Measurements from ENCODE around the gene COL5A1.

COL5A1 gene

DNA sequence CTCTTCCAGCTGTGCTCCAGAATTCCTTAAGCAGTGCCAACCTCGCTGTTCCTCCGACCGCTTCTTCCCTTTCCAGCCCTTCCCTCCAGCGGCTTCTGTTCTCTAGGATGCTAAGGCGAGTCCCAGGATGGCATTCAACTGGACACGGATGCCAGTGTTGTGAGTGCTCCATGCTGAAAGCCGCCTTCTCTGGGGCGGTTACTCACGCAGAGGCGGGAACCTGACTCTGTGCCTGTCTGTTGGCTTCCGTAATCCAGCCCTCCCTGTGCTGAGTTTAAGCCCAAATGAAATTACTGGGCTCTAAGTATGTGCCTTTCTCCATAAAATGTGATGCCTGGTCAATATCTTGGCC, 20.2 kb downstream of the COL5A1 start:
- TF ChIP-seq, protein P1, sequence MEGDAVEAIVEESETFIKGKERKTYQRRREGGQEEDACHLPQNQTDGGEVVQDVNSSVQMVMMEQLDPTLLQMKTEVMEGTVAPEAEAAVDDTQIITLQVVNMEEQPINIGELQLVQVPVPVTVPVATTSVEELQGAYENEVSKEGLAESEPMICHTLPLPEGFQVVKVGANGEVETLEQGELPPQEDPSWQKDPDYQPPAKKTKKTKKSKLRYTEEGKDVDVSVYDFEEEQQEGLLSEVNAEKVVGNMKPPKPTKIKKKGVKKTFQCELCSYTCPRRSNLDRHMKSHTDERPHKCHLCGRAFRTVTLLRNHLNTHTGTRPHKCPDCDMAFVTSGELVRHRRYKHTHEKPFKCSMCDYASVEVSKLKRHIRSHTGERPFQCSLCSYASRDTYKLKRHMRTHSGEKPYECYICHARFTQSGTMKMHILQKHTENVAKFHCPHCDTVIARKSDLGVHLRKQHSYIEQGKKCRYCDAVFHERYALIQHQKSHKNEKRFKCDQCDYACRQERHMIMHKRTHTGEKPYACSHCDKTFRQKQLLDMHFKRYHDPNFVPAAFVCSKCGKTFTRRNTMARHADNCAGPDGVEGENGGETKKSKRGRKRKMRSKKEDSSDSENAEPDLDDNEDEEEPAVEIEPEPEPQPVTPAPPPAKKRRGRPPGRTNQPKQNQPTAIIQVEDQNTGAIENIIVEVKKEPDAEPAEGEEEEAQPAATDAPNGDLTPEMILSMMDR (conservative IDR thresholded peaks at IDR 0.05; ENCODE audit: control insufficient read depth, insufficient read depth, low read depth, low read length), result no peak
- DNase-seq (ENCODE audit: low read depth), result peak; percentile 87
- H3K4me3 ChIP-seq (ENCODE audit: control insufficient read depth, low read depth, low read length), result no peak overlapping the region

DNA sequence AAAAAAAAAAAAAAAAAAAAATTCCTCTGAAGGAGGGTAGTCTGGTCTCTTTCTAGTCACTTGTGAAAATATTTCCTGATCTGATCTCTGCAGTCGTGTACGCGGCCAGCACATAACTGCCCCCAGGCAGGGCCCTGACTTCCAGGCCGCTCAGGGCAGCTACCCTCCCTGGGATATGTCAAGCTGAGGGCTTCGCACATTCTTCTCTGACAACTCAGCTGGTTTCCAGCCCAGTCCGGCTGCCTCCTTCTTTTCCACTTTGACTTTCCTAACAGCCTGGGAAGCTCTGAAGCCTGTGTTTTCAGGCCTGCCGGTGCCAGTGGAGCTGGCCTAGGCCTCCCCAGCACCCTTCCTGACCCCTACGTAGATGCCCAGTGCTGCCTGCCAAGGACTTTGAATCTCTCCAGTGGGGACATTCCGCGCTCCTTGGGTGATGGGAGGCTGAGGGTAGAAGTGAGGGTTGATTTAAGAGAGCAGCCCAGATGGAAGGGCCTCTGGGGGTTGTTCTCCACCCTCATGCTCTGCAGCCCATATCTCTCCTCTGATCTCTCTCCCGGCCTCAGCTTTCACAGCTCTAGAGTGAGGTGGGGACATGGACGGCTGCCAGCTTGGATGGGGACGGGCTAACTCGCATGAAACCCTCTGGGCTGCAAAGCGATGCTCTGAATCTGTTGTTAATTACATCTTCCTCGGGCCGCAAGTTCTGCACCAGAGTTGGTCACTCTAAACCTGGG, 20.7 kb downstream of the COL5A1 start:
- H3K4me3 ChIP-seq (ENCODE audit: control insufficient read depth, low read depth, low read length), result no peak overlapping the region
- peak; percentile 93 for DNase-seq (ENCODE audit: low read depth)
- TF ChIP-seq, protein P1 (conservative IDR thresholded peaks at IDR 0.05; ENCODE audit: control insufficient read depth, insufficient read depth, low read depth, low read length), result no peak

DNA sequence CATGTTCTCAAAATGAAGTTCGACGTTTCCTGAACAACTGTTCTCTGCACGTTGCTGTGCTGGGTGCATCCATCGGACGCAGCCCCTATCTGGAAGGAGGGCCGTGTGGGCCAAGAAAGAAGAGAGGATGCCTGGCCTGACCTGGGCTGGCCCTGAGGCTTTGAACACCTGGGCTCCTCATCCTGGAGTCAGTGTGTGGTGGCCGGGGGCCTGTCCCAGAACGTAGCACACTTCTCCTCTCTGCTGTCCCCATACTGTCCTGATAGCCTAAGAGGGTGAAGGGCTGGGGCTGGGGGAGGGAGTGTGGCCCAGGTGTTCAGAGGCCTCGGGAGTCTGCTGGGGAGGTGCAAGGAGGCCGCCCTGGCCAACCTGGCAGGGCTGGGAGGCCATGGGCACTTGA, 21.5 kb downstream of the COL5A1 start:
- H3K4me3 ChIP-seq (ENCODE audit: control insufficient read depth, low read depth, low read length), result no peak overlapping the region
- TF ChIP-seq, protein P1 (conservative IDR thresholded peaks at IDR 0.05; ENCODE audit: control insufficient read depth, insufficient read depth, low read depth, low read length), result no peak
- DNase-seq (ENCODE audit: low read depth), result no peak

DNA sequence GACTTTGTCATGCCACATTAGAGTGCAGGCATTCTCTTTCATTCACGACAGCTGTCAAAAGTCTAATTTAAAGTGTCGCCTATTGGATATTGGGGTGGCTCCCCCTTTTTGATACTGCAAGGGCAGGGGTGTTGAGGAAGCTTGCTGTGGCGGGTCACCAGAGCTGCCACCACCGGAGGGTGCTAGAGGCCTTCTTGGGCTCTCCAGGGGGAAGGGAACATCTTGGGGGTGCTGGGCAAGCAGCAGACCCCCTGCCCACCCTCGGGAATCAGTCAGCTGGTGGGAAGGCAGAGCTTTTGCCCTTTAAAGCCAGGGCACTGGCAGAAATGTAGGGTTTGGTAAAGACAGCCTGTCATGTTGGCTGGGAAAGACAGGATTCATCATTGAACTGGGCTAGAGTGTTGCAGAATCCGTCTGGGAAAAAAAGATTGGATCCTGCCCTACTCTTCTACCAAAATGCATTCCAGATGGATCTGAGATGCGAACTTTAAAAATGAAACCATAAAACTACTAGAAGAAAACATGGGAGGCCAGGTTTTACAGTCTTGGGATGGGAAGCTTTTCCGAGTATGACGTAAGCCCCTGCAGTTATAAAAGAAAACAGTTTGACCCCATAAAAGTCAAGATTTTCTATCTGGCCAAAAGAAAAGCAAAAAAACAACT, 22.3 kb downstream of the COL5A1 start:
- no peak overlapping the region for H3K4me3 ChIP-seq (ENCODE audit: control insufficient read depth, low read depth, low read length)
- TF ChIP-seq, protein P1 (conservative IDR thresholded peaks at IDR 0.05; ENCODE audit: control insufficient read depth, insufficient read depth, low read depth, low read length), result peak; percentile 28
- DNase-seq (ENCODE audit: low read depth), result peak; percentile 63

DNA sequence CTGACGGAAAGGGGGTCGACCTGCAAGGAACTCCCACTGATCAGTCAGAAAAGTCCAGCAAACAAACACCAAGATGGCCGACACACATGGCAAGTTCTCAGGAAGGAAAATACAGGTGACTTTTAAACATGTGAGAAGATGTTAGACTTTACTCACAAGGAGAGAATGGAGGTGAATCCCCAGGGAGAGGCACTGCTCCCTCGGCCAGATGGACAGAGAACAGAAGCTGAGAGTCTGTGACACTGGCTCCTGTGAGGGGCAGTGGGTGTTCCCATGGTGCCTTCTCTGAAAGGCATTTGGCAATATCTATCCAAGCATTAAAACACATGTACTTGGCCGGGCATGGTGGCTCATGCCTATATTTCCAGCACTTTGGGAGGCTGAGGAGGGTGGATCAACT, 22.8 kb downstream of the COL5A1 start:
- TF ChIP-seq, protein P1 (conservative IDR thresholded peaks at IDR 0.05; ENCODE audit: control insufficient read depth, insufficient read depth, low read depth, low read length), result no peak
- no peak for DNase-seq (ENCODE audit: low read depth)
- H3K4me3 ChIP-seq (ENCODE audit: control insufficient read depth, low read depth, low read length), result no peak overlapping the region

DNA sequence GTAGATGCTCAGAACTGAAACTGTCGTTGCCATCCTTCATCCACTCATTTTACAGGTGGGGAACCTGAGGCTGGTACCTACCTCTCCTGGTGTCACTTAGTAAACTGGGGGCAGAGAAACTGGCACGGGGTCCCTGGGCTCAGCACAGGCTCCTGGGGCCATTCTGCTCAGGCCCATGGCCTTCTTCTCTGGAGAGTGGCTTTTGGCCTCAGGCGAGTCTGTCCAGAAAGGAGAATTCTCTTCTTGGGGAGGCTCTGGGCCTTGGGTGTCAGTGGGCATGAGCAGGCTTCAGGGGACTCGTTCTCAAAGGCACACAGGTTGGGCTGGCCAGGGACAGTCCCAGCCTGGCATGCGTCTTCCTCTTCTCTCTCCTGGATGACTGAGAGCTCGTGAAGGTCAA, 24.6 kb downstream of the COL5A1 start:
- no peak for DNase-seq (ENCODE audit: low read depth)
- TF ChIP-seq, protein P1 (conservative IDR thresholded peaks at IDR 0.05; ENCODE audit: control insufficient read depth, insufficient read depth, low read depth, low read length), result no peak
- no peak overlapping the region for H3K4me3 ChIP-seq (ENCODE audit: control insufficient read depth, low read depth, low read length)
